ENCODE data around the gene ZC3H4. TPM values are rescaled to one million over a fixed set of nuclear protein-coding genes. Genes with fewer than 3 reads are reported as not detected.
A peak's percentile ranks its signal among the peaks of the same experiment; 100 is the strongest.
"Not testable (repeated sequence)": the region's sequence is repeated elsewhere in the genome, so short reads cannot be mapped to it uniquely, and the experiment has no call there.

ZC3H4 gene
- total RNA-seq, 6 experiments from 2014 or later = 8.3 to 19.1 (median 15.1) TPM

DNA sequence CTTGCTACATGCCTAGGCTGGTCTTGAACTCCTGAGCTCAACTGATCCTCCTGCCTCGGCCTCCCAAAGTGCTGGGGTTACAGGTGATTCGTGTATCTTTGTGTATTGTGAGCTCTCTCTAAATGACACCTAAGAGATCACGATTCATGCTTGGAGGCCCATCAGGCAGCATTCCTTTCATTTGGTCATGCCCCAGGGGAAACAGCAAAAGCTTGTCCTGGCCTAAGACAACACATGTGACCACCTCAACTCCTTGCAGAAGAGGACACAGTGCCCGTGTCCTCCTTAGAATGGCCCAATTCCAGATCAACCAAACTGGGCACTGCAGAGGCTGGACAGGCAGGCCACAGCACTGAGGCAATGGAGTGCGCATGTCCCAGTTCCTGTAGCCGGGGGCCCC lies 32.5 kb downstream of the ZC3H4 start:
- intact Hi-C loops (cut with DNase I) = loop anchor here in 1 of 2 donors (5.0 kb wide), 1 partner anchor 41 kb away; no protein-coding TSS in a partner anchor
- H3K36me3 ChIP-seq = peaks cover 7 to 90% (median 34%) of the 10 kb centered on the region in 4 donors

DNA sequence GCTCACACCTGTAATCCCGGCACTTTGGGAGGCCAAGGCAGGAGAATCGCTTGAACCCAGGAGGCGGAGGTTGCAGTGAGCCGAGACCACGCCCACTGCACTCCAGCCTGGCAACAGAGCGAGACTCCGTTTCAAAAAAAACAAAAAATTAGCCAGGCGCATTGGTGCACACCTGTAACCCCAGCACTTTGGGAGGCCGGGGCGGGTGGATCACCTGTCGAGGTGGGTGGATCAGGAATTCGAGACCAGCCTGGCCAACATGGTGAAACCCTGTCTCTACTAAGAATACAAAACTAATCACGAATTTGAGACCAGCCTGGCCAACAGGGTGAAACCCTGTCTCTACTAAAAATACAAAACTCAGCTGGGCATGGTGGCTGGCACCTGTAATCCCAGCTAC lies 35.2 kb downstream of the ZC3H4 start:
- H3K27me3 ChIP-seq, H3K9me3 ChIP-seq, H3K4me3 ChIP-seq, H3K4me1 ChIP-seq, DNase-seq, H3K27ac ChIP-seq, ATAC-seq: not testable (repeated sequence)
- intact Hi-C loops (cut with DNase I) = loop anchor here in 1 of 2 donors (10.0 kb wide), 1 partner anchor 46 kb away; no protein-coding TSS in a partner anchor
- 93% methylated on average over 6 of the region's 13 CpGs for WGBS (ENCODE audit: insufficient coverage, low coverage, low lambda C conversion rate, missing lambda C conversion rate)
- H3K36me3 ChIP-seq = peaks cover 0 to 76% (median 18%) of the 10 kb centered on the region in 4 donors

More for the DNA sequence above, 32.5 kb downstream of the ZC3H4 start:
- DNase-seq = no peak
- no peaks in the 10 kb centered on the region for H3K27me3 ChIP-seq
- ATAC-seq = no peak
- no peak overlapping the region for H3K27ac ChIP-seq
- 78% methylated on average over 4 of the region's 6 CpGs for WGBS (ENCODE audit: insufficient coverage, low coverage, low lambda C conversion rate, missing lambda C conversion rate)
- H3K4me3 ChIP-seq = no peak overlapping the region
- H3K4me1 ChIP-seq = peaks cover 0 to 6% (median 3%) of the 10 kb centered on the region in 4 donors
- no peaks in the 10 kb centered on the region for H3K9me3 ChIP-seq
- no peak for TF ChIP-seq POLR2A (IDR thresholded peaks at IDR 0.05)
- TF ChIP-seq, protein P1, sequence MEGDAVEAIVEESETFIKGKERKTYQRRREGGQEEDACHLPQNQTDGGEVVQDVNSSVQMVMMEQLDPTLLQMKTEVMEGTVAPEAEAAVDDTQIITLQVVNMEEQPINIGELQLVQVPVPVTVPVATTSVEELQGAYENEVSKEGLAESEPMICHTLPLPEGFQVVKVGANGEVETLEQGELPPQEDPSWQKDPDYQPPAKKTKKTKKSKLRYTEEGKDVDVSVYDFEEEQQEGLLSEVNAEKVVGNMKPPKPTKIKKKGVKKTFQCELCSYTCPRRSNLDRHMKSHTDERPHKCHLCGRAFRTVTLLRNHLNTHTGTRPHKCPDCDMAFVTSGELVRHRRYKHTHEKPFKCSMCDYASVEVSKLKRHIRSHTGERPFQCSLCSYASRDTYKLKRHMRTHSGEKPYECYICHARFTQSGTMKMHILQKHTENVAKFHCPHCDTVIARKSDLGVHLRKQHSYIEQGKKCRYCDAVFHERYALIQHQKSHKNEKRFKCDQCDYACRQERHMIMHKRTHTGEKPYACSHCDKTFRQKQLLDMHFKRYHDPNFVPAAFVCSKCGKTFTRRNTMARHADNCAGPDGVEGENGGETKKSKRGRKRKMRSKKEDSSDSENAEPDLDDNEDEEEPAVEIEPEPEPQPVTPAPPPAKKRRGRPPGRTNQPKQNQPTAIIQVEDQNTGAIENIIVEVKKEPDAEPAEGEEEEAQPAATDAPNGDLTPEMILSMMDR (IDR thresholded peaks at IDR 0.05) = no peak

DNA sequence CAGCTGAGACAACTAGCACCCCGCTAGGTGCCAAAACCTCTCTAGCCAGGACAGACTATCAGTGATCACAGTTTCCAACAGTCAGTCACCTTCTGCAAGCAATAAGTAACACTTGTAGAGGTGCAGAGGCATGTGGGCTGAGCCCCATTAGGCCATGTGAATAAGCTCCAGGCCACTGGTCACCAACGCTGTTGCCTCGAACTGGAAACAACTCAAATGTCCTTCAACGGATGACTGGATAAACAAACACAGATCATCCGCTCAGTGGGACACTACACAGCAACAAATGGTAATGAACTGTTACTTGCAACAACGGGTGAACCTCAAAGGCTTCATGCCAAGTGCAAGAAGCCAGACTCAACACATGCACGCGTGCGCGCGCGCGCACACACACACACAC lies 37.6 kb downstream of the ZC3H4 start:
- no peak for ATAC-seq
- no peak for TF ChIP-seq POLR2A (IDR thresholded peaks at IDR 0.05)
- TF ChIP-seq, protein P1 (IDR thresholded peaks at IDR 0.05) = no peak
- peaks cover 0 to 68% (median 13%) of the 10 kb centered on the region in 4 donors for H3K36me3 ChIP-seq
- no peaks in the 10 kb centered on the region for H3K27me3 ChIP-seq
- H3K9me3 ChIP-seq = no peaks in the 10 kb centered on the region
- DNase-seq = no peak
- 57% methylated on average over 12 of the region's 13 CpGs for WGBS (ENCODE audit: insufficient coverage, low coverage, low lambda C conversion rate, missing lambda C conversion rate)
- intact Hi-C loops (cut with DNase I) = loop anchor here in 1 of 2 donors (10.0 kb wide), 1 partner anchor 49 kb away; no protein-coding TSS in a partner anchor
- H3K4me3 ChIP-seq = no peak overlapping the region
- no peak overlapping the region for H3K27ac ChIP-seq
- H3K4me1 ChIP-seq = peaks cover 0 to 6% (median 3%) of the 10 kb centered on the region in 4 donors

DNA sequence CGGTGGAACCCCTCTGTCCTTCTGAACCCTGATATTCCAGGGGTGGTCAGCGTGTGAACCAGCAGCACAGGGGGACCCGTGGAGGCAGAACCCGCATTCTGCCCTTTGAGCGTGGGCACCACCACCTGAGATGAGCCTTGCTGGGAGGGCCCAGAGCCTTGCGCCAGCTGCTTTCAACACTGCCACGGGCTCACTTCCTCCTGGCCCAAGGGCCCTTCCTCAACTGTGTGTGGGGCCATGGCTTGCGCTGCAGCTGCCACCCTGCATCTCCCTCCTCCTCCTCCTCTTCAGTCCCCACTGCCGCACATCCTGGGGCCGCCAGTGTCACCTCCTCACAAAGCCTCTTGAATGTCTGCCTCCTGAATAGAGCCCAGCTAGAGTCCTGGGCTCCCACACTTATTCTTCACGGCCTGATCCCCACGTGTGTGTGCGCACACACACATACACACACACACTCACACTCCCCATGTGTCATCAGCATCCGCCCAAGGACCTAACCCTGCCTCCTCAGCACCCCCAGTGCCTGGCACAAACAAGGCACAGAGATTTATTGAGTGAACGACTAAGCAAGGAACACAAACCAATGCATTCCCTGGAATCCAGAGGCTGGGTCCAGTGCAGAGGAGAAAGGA lies 38.3 kb downstream of the ZC3H4 start:
- peak in 3 of 4 donors; percentile 12 to 33 (median 24) for ATAC-seq
- Histone ChIP-seq H3K27me3 (no peaks in the 10 kb centered on the region), H3K9me3 (no peaks in the 10 kb centered on the region), H3K4me1 (peaks cover 0 to 6% (median 3%) of the 10 kb centered on the region in 4 donors), H3K27ac (no peak overlapping the region), H3K36me3 (peaks cover 0 to 69% (median 15%) of the 10 kb centered on the region in 4 donors), H3K4me3 (no peak overlapping the region)
- WGBS (ENCODE audit: insufficient coverage, low coverage, low lambda C conversion rate, missing lambda C conversion rate) = 13% methylated on average over 3 of the region's 15 CpGs
- intact Hi-C loops (cut with DNase I) = loop anchor here in 1 of 2 donors (10.0 kb wide), 1 partner anchor 50 kb away; no protein-coding TSS in a partner anchor
- TF ChIP-seq POLR2A (IDR thresholded peaks at IDR 0.05) = no peak
- TF ChIP-seq, protein P1 (IDR thresholded peaks at IDR 0.05) = no peak
- DNase-seq = no peak

DNA sequence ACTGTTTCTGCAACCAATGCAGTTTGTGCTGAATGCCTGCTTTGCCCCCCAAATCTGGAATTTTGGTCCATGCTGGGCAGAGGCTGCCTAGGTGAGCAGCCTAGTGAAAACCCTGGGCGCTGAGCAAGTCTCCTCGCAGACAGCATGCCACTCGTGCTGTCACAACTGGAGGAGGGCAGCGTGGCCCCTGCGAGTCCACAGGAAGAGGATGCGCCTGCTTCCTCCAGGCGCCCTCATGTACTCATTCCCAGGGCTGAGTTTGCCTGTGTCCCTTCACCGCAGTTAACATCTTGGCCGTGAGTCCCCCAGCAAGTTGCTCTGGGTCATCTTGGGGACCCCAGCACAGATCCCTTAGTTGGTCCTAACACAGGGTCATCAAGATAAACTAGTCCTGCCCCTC lies 39.0 kb downstream of the ZC3H4 start:
- 69% methylated on average over 4 of the region's 9 CpGs for WGBS (ENCODE audit: insufficient coverage, low coverage, low lambda C conversion rate, missing lambda C conversion rate)
- intact Hi-C loops (cut with DNase I) = loop anchor here in 1 of 2 donors (10.0 kb wide), 1 partner anchor 50 kb away; no protein-coding TSS in a partner anchor

More for the DNA sequence above, 39.0 kb downstream of the ZC3H4 start:
- Histone ChIP-seq H3K27me3 (no peaks in the 10 kb centered on the region), H3K36me3 (peaks cover 0 to 69% (median 18%) of the 10 kb centered on the region in 4 donors), H3K4me3 (no peak overlapping the region), H3K27ac (no peak overlapping the region), H3K9me3 (no peaks in the 10 kb centered on the region), H3K4me1 (peaks cover 0 to 2% (median 1%) of the 10 kb centered on the region in 4 donors)
- no peak for ATAC-seq
- DNase-seq = no peak
- no peak for TF ChIP-seq POLR2A (IDR thresholded peaks at IDR 0.05)
- TF ChIP-seq, protein P1 (IDR thresholded peaks at IDR 0.05) = no peak
